GM12865 (cell line): ENCODE data around the gene GRID1.

Experiments
- DNase-seq: peaks from one replicate; pipeline ENCODE4 v3.0.0; 2010; ENCODE audit warnings: low read depth
- H3K4me3 ChIP-seq: 2 replicates; pipeline ENCODE4 v1.5.1; 2011; ENCODE audit warnings: mild to moderate bottlenecking, low read depth, low read length, control low read depth
- TF ChIP-seq, protein P1 (sequence below): IDR thresholded peaks from 2 replicates; pipeline ENCODE4 v1.5.1; 2011; ENCODE audit warnings: low read length, control low read depth, low read depth, inconsistent platforms; ENCODE audit not compliant: insufficient read depth; ENCODE audit errors: missing control alignments

GRID1 gene

DNA sequence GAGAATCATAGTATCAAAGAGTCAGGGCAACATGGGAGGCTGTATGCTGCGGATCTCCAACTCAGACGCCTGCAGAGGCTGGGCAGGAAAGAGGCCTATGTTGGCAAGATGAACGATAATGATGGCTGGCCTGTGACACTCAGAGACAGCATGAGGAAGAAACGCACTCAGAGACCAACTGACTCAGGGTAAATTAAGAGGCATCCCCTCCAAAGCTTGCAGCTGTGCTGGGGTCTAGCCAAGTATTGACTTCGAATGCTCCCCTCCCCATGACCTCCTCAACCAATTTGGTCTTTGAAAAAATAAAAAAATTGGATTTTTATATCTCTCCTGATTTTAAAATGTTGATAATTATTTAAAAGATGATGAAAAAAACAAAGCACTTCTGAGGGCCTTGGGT is 718.9 kb downstream of the GRID1 start:
- DNase-seq = no peak
- TF ChIP-seq, protein P1, sequence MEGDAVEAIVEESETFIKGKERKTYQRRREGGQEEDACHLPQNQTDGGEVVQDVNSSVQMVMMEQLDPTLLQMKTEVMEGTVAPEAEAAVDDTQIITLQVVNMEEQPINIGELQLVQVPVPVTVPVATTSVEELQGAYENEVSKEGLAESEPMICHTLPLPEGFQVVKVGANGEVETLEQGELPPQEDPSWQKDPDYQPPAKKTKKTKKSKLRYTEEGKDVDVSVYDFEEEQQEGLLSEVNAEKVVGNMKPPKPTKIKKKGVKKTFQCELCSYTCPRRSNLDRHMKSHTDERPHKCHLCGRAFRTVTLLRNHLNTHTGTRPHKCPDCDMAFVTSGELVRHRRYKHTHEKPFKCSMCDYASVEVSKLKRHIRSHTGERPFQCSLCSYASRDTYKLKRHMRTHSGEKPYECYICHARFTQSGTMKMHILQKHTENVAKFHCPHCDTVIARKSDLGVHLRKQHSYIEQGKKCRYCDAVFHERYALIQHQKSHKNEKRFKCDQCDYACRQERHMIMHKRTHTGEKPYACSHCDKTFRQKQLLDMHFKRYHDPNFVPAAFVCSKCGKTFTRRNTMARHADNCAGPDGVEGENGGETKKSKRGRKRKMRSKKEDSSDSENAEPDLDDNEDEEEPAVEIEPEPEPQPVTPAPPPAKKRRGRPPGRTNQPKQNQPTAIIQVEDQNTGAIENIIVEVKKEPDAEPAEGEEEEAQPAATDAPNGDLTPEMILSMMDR = no peak
- H3K4me3 ChIP-seq = no peak overlapping the region

GRCh38 chr10:85645926-85646711 is 720.5 kb downstream of the GRID1 start:
- TF ChIP-seq, protein P1 = no peak
- H3K4me3 ChIP-seq = no peak overlapping the region
- DNase-seq = no peak

- H3K4me3 ChIP-seq = no peak overlapping the region
- DNase-seq = no peak
- TF ChIP-seq, protein P1 = no peak
These were observed 721.5 kb downstream of the GRID1 start for GRCh38 chr10:85645053-85645452.

- H3K4me3 ChIP-seq = no peak overlapping the region
- no peak for DNase-seq
- TF ChIP-seq, protein P1 = no peak
These were observed 722.6 kb downstream of the GRID1 start for GRCh38 chr10:85643845-85644525.

DNA sequence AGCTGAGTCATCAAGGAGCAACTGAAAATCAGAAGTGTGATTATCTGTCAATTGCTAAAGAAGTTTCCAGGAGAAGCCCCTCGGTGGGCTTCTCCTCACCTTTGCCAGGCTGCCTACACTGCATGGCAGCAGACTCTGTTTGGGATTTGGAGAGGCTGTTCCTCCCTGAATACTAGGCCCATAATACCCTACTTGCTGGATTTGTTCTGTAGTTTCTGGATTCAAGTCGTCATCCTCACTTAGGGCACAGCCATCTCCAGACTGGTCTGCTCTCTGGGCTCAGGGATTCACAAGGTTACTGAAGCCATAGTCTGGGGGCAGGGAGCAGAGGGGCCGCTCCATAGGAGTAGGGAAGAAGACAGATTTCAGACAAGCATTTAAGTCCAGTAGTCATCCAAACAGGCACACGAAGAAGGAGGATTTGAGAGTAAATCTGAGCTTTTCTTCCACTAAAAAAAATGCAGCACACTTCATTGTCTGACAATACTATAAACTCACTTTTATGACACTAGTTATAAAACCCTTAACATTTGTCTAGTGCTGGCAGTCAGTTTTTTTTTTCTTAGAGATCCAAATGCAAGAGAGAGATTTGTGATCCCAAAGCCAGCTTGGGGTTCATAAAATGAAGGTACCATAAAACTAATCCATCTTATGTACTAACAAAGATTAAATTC is 723.3 kb downstream of the GRID1 start:
- TF ChIP-seq, protein P1 = no peak
- H3K4me3 ChIP-seq = no peak overlapping the region
- no peak for DNase-seq

DNA sequence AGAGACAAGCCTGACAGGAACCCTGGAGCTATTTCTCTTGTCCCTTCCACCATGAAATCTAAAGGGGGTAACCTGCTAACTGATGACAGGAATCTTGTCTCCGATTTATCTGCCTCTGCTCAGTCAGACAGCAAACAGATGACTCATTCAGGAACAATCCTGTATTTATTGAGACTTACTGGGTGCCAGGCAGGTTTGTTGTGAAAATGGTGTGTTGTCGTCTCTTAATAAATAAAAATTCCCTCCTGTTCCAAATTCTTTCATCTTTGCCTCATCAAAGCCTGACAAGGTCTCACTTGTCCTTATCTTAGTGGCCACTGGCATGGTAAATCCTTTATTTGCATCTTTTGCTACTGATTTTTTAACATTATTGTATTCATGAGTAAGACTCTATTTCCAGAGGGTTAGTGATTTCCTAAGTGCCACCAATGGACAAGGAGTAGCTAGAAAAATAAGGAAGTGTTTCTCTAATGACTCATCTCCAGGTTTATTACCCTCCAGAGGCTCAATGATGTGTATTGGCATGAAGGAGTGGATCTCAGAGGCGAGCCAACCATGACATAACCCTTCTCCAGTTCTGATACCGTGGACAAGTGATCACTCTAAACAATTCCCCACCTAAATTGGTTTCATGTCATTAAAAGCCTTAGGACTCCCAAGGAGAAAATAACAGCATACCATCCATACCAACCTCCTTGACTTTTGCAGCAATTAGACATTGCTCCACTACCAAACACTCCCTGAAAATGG is 724.0 kb downstream of the GRID1 start:
- no peak for DNase-seq
- H3K4me3 ChIP-seq = no peak overlapping the region
- TF ChIP-seq, protein P1 = no peak
